ENCODE measurements around the gene ZMYM1.

DNA sequence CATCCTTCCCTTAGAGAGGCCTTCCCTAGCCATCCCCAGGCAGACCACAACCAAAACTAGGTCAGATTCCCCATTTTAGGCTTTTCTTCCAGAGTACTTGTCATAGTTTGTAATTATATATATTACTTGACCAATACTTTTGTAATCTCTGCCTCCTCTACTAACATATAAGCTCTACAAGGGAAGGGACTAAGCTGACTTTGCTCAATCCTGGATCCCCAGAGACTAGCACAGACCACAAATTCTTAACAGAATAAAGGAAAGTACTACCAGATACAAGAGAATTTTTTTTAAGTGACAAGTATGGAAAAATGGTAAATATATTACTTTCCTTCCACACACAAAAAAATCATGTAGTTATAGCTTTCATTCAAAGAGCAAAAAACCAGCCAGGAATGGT is 49.4 kb upstream of the ZMYM1 start:
- no peak for TF ChIP-seq CTCF (IDR thresholded peaks at IDR 0.05)
- no peak for TF ChIP-seq ZFX (IDR thresholded peaks at IDR 0.05; ENCODE audit: borderline replicate concordance)
